ENCODE results near the gene AMOTL2. TPM values are rescaled to one million over a fixed set of nuclear protein-coding genes. Genes with fewer than 3 reads are reported as not detected.
A peak's percentile ranks its signal among the peaks of the same experiment; 100 is the strongest.

AMOTL2 gene
- total RNA-seq, 1 experiment from 2014 or later: 153 TPM

DNA sequence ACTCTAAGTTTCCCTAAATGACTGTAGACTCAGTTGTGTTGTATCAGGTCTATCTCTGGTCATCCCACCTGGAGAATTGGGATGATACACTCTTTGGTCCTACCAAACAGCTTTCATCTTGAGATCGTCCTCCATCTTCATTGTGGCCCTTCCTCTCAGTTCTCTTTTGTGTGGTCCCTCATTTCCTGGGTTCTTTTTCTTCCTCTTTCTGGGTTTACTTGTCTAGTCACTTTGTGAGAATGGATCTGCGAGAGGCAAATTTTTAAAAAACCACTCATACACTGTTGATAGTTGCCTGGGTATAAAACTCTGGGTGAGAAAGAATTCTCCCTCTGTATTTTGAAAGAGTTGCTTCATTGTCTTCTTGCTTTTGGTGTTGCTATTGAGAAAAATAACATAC is 6.0 kb upstream of the AMOTL2 start:
- no TSS peak for BruUV-seq (replicated peaks)
- H3K9me3 Mint-ChIP-seq (ENCODE audit: low read depth, unreplicated experiment): no peaks in the 10 kb centered on the region
- H3K4me1 Mint-ChIP-seq (ENCODE audit: low read depth, unreplicated experiment): peaks cover 71% of the 10 kb centered on the region
- no peak for DNase-seq
- intact Hi-C loops (cut with micrococcal nuclease; ENCODE audit: unreplicated experiment): loop anchor here (5.0 kb wide), 1 partner anchor 47 kb away; no protein-coding TSS in a partner anchor
- H3K4me3 Mint-ChIP-seq (ENCODE audit: low read depth, unreplicated experiment): no peak overlapping the region
- CTCF ChIA-PET: no interaction called here
- H3K27ac Mint-ChIP-seq (ENCODE audit: unreplicated experiment): no peak overlapping the region
- TF ChIP-seq, protein P1, sequence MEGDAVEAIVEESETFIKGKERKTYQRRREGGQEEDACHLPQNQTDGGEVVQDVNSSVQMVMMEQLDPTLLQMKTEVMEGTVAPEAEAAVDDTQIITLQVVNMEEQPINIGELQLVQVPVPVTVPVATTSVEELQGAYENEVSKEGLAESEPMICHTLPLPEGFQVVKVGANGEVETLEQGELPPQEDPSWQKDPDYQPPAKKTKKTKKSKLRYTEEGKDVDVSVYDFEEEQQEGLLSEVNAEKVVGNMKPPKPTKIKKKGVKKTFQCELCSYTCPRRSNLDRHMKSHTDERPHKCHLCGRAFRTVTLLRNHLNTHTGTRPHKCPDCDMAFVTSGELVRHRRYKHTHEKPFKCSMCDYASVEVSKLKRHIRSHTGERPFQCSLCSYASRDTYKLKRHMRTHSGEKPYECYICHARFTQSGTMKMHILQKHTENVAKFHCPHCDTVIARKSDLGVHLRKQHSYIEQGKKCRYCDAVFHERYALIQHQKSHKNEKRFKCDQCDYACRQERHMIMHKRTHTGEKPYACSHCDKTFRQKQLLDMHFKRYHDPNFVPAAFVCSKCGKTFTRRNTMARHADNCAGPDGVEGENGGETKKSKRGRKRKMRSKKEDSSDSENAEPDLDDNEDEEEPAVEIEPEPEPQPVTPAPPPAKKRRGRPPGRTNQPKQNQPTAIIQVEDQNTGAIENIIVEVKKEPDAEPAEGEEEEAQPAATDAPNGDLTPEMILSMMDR (IDR thresholded peaks at IDR 0.05; ENCODE audit: unreplicated experiment): no peak
- H3K27me3 Mint-ChIP-seq (ENCODE audit: unreplicated experiment): no peaks in the 10 kb centered on the region
- H3K36me3 Mint-ChIP-seq (ENCODE audit: insufficient read depth, unreplicated experiment): peaks cover 14% of the 10 kb centered on the region

DNA sequence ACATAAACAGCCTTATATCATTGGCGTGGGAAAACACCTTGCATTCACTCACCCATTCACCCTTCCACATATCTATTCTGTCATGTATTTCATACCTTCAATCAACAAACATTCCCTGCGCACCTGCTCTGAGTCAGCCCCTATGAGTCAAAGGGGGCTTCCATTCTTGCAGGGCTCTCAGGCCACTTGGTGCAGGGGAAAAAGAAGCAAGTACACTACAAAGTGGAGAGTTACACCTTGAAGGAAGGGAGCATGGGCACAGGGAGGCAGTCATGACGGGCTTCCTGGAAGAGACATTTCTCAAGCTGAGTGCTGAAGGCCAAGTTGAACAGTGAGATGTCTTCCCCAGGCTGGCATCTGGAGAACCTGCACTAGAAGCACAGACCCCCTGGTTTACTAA is 4.6 kb upstream of the AMOTL2 start:
- Mint-ChIP-seq H3K4me3 (ENCODE audit: low read depth, unreplicated experiment) (no peak overlapping the region), H3K4me1 (ENCODE audit: low read depth, unreplicated experiment) (peaks cover 74% of the 10 kb centered on the region), H3K27ac (ENCODE audit: unreplicated experiment) (no peak overlapping the region), H3K9me3 (ENCODE audit: low read depth, unreplicated experiment) (no peaks in the 10 kb centered on the region), H3K36me3 (ENCODE audit: insufficient read depth, unreplicated experiment) (peaks cover 28% of the 10 kb centered on the region), H3K27me3 (ENCODE audit: unreplicated experiment) (no peaks in the 10 kb centered on the region)
- DNase-seq: no peak
- TF ChIP-seq, protein P1 (IDR thresholded peaks at IDR 0.05; ENCODE audit: unreplicated experiment): no peak
- no TSS peak for BruUV-seq (replicated peaks)
- CTCF ChIA-PET: interaction anchor here (0.9 to 2.3 kb wide), 6 partner anchors 15 to 95 kb away, joined by 3 to 8 read pairs (median 4); no protein-coding TSS in a partner anchor
- intact Hi-C loops (cut with micrococcal nuclease; ENCODE audit: unreplicated experiment): loop anchor here (1.0 to 5.0 kb wide), 3 partner anchors 71 to 177 kb away; no protein-coding TSS in a partner anchor

GRCh38 chr3:134378384-134378783 is 4.1 kb upstream of the AMOTL2 start:
- H3K27me3 Mint-ChIP-seq (ENCODE audit: unreplicated experiment): no peaks in the 10 kb centered on the region
- no peak overlapping the region for H3K4me3 Mint-ChIP-seq (ENCODE audit: low read depth, unreplicated experiment)
- peaks cover 74% of the 10 kb centered on the region for H3K4me1 Mint-ChIP-seq (ENCODE audit: low read depth, unreplicated experiment)
- peaks cover 32% of the 10 kb centered on the region for H3K36me3 Mint-ChIP-seq (ENCODE audit: insufficient read depth, unreplicated experiment)
- BruUV-seq (replicated peaks): no TSS peak
- no peaks in the 10 kb centered on the region for H3K9me3 Mint-ChIP-seq (ENCODE audit: low read depth, unreplicated experiment)
- peak; percentile 76 for DNase-seq
- no peak overlapping the region for H3K27ac Mint-ChIP-seq (ENCODE audit: unreplicated experiment)
- intact Hi-C loops (cut with micrococcal nuclease; ENCODE audit: unreplicated experiment): loop anchor here (1.0 to 5.0 kb wide), 3 partner anchors 70 to 176 kb away; no protein-coding TSS in a partner anchor
- CTCF ChIA-PET: interaction anchor here (0.6 to 2.3 kb wide), 12 partner anchors 14 to 465 kb away, joined by 3 to 9 read pairs (median 3); no protein-coding TSS in a partner anchor
- TF ChIP-seq, protein P1 (IDR thresholded peaks at IDR 0.05; ENCODE audit: unreplicated experiment): peak; percentile 77

DNA sequence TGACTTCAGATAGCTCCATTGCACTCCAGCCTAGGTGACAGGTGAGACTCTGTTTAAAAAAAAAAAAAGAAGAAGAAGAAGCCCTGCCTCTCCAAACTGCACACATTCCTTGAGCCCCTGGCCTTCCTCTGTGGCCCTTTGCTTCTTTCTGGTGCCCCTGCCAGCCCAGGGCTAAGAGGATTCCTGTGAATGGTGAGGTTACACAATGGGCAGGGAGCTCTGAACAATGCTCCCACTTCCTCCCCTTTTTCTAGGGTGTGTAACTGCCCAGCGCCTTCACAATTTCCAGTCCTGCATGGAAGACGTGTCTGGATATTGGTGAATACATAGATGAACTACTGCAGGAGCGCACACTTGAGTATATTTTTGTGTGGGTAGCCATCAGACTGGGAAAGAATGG is 3.6 kb upstream of the AMOTL2 start:
- intact Hi-C loops (cut with micrococcal nuclease; ENCODE audit: unreplicated experiment): loop anchor here (1.0 to 5.0 kb wide), 3 partner anchors 70 to 176 kb away; no protein-coding TSS in a partner anchor
- Mint-ChIP-seq H3K4me1 (ENCODE audit: low read depth, unreplicated experiment) (peaks cover 74% of the 10 kb centered on the region), H3K9me3 (ENCODE audit: low read depth, unreplicated experiment) (no peaks in the 10 kb centered on the region), H3K36me3 (ENCODE audit: insufficient read depth, unreplicated experiment) (peaks cover 37% of the 10 kb centered on the region), H3K27me3 (ENCODE audit: unreplicated experiment) (no peaks in the 10 kb centered on the region), H3K27ac (ENCODE audit: unreplicated experiment) (no peak overlapping the region), H3K4me3 (ENCODE audit: low read depth, unreplicated experiment) (no peak overlapping the region)
- BruUV-seq (replicated peaks): no TSS peak
- CTCF ChIA-PET: interaction anchor here (0.6 to 4.4 kb wide), 13 partner anchors 14 to 464 kb away, joined by 3 to 35 read pairs (median 3); no protein-coding TSS in a partner anchor
- TF ChIP-seq, protein P1 (IDR thresholded peaks at IDR 0.05; ENCODE audit: unreplicated experiment): no peak
- DNase-seq: no peak

All from Calu3 (cell line).